ENCODE data around the gene GRIN3A. TPM values are rescaled to one million over a fixed set of nuclear protein-coding genes. Genes with fewer than 3 reads are reported as not detected.

GRIN3A gene
- total RNA-seq, 4 donors from 2014 or later = 0.09 to 0.27 TPM; not detected in 2

DNA sequence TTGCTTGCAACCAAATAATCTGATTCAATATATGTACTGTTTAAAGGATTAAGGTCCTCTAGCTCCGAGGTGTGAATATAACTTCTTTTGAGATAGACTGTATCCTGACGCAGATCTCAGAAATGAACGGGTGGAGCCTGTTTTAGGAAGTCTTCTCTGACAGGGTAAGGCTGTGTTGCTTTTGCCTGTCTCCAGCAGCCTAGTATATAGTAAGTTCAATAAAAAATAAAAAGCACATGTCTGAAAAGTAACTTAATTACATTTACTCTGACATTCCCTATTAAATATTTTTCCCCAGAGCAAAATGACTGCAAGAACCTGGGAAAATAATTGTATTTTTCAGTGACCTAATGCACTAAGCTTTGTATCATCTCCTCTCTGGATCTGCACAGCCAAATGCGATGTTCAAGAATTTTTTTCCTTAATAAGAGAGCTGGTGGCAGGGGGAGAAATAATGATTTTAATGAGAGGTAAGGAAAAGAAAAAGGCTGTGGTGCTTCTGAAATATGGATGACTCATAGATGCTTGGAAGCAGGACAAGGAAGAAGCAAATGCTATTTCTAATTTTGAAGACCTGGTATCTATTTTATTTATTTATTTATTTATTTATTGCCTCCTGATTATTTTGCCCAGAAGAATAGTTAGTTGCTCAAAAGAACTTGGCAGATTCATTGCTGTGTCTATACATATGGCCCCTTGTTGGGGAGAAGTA lies 151.0 kb downstream of the GRIN3A start:
- Histone ChIP-seq H3K27me3 (no peaks in the 10 kb centered on the region), H3K27ac (no peak overlapping the region), H3K4me3 (no peak overlapping the region), H3K9me3 (no peaks in the 10 kb centered on the region), H3K36me3 (no peaks in the 10 kb centered on the region), H3K4me1 (no peaks in the 10 kb centered on the region)
- DNase-seq = no peak
- TF ChIP-seq, protein P1, sequence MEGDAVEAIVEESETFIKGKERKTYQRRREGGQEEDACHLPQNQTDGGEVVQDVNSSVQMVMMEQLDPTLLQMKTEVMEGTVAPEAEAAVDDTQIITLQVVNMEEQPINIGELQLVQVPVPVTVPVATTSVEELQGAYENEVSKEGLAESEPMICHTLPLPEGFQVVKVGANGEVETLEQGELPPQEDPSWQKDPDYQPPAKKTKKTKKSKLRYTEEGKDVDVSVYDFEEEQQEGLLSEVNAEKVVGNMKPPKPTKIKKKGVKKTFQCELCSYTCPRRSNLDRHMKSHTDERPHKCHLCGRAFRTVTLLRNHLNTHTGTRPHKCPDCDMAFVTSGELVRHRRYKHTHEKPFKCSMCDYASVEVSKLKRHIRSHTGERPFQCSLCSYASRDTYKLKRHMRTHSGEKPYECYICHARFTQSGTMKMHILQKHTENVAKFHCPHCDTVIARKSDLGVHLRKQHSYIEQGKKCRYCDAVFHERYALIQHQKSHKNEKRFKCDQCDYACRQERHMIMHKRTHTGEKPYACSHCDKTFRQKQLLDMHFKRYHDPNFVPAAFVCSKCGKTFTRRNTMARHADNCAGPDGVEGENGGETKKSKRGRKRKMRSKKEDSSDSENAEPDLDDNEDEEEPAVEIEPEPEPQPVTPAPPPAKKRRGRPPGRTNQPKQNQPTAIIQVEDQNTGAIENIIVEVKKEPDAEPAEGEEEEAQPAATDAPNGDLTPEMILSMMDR (IDR thresholded peaks at IDR 0.05) = no peak
- TF ChIP-seq POLR2A (IDR thresholded peaks at IDR 0.05) = no peak

- H3K27me3 ChIP-seq = no peaks in the 10 kb centered on the region
- H3K27ac ChIP-seq = no peak overlapping the region
- DNase-seq = no peak
- TF ChIP-seq POLR2A (IDR thresholded peaks at IDR 0.05) = no peak
- TF ChIP-seq, protein P1 (IDR thresholded peaks at IDR 0.05) = no peak
- no peak overlapping the region for H3K4me3 ChIP-seq
- no peaks in the 10 kb centered on the region for H3K9me3 ChIP-seq
- no peaks in the 10 kb centered on the region for H3K4me1 ChIP-seq
- no peaks in the 10 kb centered on the region for H3K36me3 ChIP-seq
Observed at GRCh38 chr9:101586651-101587050, 151.8 kb downstream of the GRIN3A start.

GRCh38 chr9:101585740-101586139 lies 152.7 kb downstream of the GRIN3A start:
- no peak for DNase-seq
- no peaks in the 10 kb centered on the region for H3K4me1 ChIP-seq
- no peak overlapping the region for H3K27ac ChIP-seq
- no peaks in the 10 kb centered on the region for H3K36me3 ChIP-seq
- TF ChIP-seq, protein P1 (IDR thresholded peaks at IDR 0.05) = no peak
- no peak for TF ChIP-seq POLR2A (IDR thresholded peaks at IDR 0.05)
- no peak overlapping the region for H3K4me3 ChIP-seq
- H3K27me3 ChIP-seq = no peaks in the 10 kb centered on the region
- H3K9me3 ChIP-seq = no peaks in the 10 kb centered on the region

- Histone ChIP-seq H3K27ac (no peak overlapping the region), H3K36me3 (no peaks in the 10 kb centered on the region), H3K27me3 (no peaks in the 10 kb centered on the region), H3K9me3 (no peaks in the 10 kb centered on the region), H3K4me3 (no peak overlapping the region), H3K4me1 (no peaks in the 10 kb centered on the region)
- no peak for TF ChIP-seq POLR2A (IDR thresholded peaks at IDR 0.05)
- TF ChIP-seq, protein P1 (IDR thresholded peaks at IDR 0.05) = no peak
- DNase-seq = no peak
Observed at GRCh38 chr9:101582553-101582952, 155.9 kb downstream of the GRIN3A start.

- Histone ChIP-seq H3K27ac (no peak overlapping the region), H3K36me3 (no peaks in the 10 kb centered on the region), H3K4me1 (no peaks in the 10 kb centered on the region), H3K27me3 (no peaks in the 10 kb centered on the region), H3K9me3 (no peaks in the 10 kb centered on the region), H3K4me3 (no peak overlapping the region)
- TF ChIP-seq, protein P1 (IDR thresholded peaks at IDR 0.05) = no peak
- no peak for TF ChIP-seq POLR2A (IDR thresholded peaks at IDR 0.05)
- no peak for DNase-seq
Observed at GRCh38 chr9:101579711-101580545, 158.5 kb downstream of the GRIN3A start.

Measured in Peyer's patch (tissue), 4 donors.